Measurements from ENCODE around the gene CLUH. TPM values are rescaled to one million over a fixed set of nuclear protein-coding genes. Genes with fewer than 3 reads are reported as not detected.

CLUH gene
- total RNA-seq, 1 experiment from 2014 or later: 161 TPM

DNA sequence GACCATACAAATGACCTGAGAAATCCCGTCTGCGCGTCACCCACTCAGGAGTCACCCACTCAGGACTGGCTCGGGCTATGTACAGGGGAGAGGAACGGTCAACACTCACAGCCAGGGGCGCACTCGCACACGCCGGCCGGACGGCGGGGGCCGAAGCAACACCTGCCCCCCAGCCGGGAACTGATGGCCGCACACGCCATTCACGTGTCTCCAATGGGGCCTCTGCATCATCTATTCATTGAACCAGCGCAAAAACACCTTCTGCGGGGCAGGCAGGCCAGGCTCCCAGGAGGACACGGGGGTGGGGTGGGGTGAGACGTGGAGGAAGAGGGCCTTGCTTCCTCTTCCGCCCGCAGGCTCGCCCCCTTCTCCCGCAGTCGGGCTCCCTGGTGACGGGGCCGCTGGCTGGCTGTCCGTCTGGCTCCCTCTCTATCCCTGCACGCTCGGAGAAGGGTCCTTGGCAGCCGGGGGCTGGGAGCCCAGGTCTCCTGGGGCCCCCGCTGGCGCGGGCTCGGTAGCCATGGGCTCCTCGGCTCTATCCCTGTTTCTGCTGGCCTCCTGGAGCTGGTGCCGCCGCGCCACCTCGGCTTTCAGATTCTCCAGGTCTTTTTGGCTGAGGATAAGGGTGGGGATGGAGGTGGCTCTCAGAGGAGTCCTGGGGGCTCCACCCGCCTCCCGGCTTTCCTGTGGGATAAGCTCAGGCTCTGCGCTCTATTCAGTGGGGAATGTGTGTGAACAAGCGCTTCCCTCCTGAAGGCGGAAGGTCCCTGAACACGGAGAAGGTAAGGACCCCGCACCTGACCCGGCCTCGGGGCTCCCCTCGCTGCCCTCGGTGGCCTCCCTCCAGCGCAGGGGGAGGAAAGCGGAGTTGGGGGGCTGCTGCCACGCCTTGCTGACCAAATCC is 21.1 kb downstream of the CLUH start:
- Histone ChIP-seq H3K36me3 (ENCODE audit: control insufficient read depth, insufficient read depth, low read length) (peaks cover 2% of the 10 kb centered on the region), H3K4me3 (ENCODE audit: low read depth, low read length) (no peak overlapping the region), H3K4me1 (no peaks in the 10 kb centered on the region), H3K27me3 (replicated peaks; ENCODE audit: control insufficient read depth, insufficient read depth, low read length) (no peaks in the 10 kb centered on the region), H3K9me3 (no peaks in the 10 kb centered on the region)
- intact Hi-C loops (cut with micrococcal nuclease; ENCODE audit: unreplicated experiment): no loop called here
- H3K27ac Mint-ChIP-seq (ENCODE audit: unreplicated experiment): peak overlapping the region; percentile 29
- POLR2A ChIA-PET: no interaction called here
- no peaks in the 10 kb centered on the region for H3K9me3 Mint-ChIP-seq (ENCODE audit: unreplicated experiment)
- no peak overlapping the region for H3K4me3 Mint-ChIP-seq (ENCODE audit: unreplicated experiment)
- CTCF ChIA-PET: interaction anchor here (0.7 kb wide), 1 partner anchor 1157 kb away, joined by 3 read pairs; no protein-coding TSS in a partner anchor
- H3K27me3 Mint-ChIP-seq (ENCODE audit: insufficient read depth, unreplicated experiment): no peaks in the 10 kb centered on the region
- no peak for TF ChIP-seq CTCF (IDR thresholded peaks at IDR 0.05; ENCODE audit: insufficient read depth in 1 of 2, low read depth in 1 of 2, low read length in 1 of 2, severe bottlenecking in 1 of 2, unreplicated experiment in 1 of 2)
- BruUV-seq (replicated peaks): no TSS peak
- no peak for DNase-seq
- H3K4me1 Mint-ChIP-seq (ENCODE audit: low read depth, unreplicated experiment): no peaks in the 10 kb centered on the region
- peaks cover 78% of the 10 kb centered on the region for H3K36me3 Mint-ChIP-seq (ENCODE audit: insufficient read depth, unreplicated experiment)

- Mint-ChIP-seq H3K27ac (ENCODE audit: unreplicated experiment) (peak overlapping the region; percentile 65), H3K36me3 (ENCODE audit: insufficient read depth, unreplicated experiment) (peaks cover 85% of the 10 kb centered on the region)
- TSS peak; percentile 48 for BruUV-seq (replicated peaks)
Measured at GRCh38 chr17:2689411-2690164, 22.0 kb downstream of the CLUH start.

More at GRCh38 chr17:2689411-2690164, 22.0 kb downstream of the CLUH start:
- Mint-ChIP-seq H3K27me3 (ENCODE audit: insufficient read depth, unreplicated experiment) (no peaks in the 10 kb centered on the region), H3K9me3 (ENCODE audit: unreplicated experiment) (no peaks in the 10 kb centered on the region), H3K4me1 (ENCODE audit: low read depth, unreplicated experiment) (no peaks in the 10 kb centered on the region), H3K4me3 (ENCODE audit: unreplicated experiment) (no peak overlapping the region)
- Histone ChIP-seq H3K9me3 (no peaks in the 10 kb centered on the region), H3K27me3 (replicated peaks; ENCODE audit: control insufficient read depth, insufficient read depth, low read length) (no peaks in the 10 kb centered on the region), H3K4me3 (ENCODE audit: low read depth, low read length) (no peak overlapping the region), H3K36me3 (ENCODE audit: control insufficient read depth, insufficient read depth, low read length) (peaks cover 2% of the 10 kb centered on the region), H3K4me1 (no peaks in the 10 kb centered on the region)
- no peak for TF ChIP-seq CTCF (IDR thresholded peaks at IDR 0.05; ENCODE audit: insufficient read depth in 1 of 2, low read depth in 1 of 2, low read length in 1 of 2, severe bottlenecking in 1 of 2, unreplicated experiment in 1 of 2)
- POLR2A ChIA-PET: no interaction called here
- CTCF ChIA-PET: no interaction called here
- DNase-seq: no peak
- intact Hi-C loops (cut with micrococcal nuclease; ENCODE audit: unreplicated experiment): no loop called here
